A549 treated with AZD2906 at 1 μM for 4 hours (cell line): ENCODE results near the gene GOSR2. TPM values are rescaled to one million over a fixed set of nuclear protein-coding genes. Genes with fewer than 3 reads are reported as not detected.

Experiments
- total RNA-seq: library from RNA; stranded (reverse); fragments of 200-300 nt; extraction: Qiagen RNA extraction; gene quantifications from 5 replicates; pipeline ENCODE4 v1.2.3, GENCODE V29; 2022

Gene GOSR2
- 32.1 to 40.1 TPM (median 37.1 TPM) in 5 replicates for total RNA-seq

GRCh38 chr17:46922804-46923635, at the start of gene GOSR2:
GOSR2 (plus strand) TSS chr17:46923160; CDS start chr17:46923193, 33 bp downstream.

GRCh38 chr17:46979147-46979863, 56.3 kb downstream of the GOSR2 start, which contains the start of gene RPRML:
RPRML (minus strand) TSS chr17:46979253; CDS start chr17:46979007, 246 bp downstream.

Other genes starting within 250 kb of the GOSR2 start
- 3.9 to 4.5 TPM (median 4.4 TPM) in 5 replicates for gene WNT3, start 104.5 kb upstream of the GOSR2 start, total RNA-seq
- 0.02 to 0.05 TPM in 2 of 5 replicates, not detected in the others for gene WNT9B, start 71.6 kb upstream of the GOSR2 start, total RNA-seq
- 0.74 to 1.0 TPM (median 0.77 TPM) in 5 replicates for gene RPRML, start 56.1 kb downstream of the GOSR2 start, total RNA-seq